Measurements from ENCODE around the gene NLRP14.

NLRP14 gene, protein sequence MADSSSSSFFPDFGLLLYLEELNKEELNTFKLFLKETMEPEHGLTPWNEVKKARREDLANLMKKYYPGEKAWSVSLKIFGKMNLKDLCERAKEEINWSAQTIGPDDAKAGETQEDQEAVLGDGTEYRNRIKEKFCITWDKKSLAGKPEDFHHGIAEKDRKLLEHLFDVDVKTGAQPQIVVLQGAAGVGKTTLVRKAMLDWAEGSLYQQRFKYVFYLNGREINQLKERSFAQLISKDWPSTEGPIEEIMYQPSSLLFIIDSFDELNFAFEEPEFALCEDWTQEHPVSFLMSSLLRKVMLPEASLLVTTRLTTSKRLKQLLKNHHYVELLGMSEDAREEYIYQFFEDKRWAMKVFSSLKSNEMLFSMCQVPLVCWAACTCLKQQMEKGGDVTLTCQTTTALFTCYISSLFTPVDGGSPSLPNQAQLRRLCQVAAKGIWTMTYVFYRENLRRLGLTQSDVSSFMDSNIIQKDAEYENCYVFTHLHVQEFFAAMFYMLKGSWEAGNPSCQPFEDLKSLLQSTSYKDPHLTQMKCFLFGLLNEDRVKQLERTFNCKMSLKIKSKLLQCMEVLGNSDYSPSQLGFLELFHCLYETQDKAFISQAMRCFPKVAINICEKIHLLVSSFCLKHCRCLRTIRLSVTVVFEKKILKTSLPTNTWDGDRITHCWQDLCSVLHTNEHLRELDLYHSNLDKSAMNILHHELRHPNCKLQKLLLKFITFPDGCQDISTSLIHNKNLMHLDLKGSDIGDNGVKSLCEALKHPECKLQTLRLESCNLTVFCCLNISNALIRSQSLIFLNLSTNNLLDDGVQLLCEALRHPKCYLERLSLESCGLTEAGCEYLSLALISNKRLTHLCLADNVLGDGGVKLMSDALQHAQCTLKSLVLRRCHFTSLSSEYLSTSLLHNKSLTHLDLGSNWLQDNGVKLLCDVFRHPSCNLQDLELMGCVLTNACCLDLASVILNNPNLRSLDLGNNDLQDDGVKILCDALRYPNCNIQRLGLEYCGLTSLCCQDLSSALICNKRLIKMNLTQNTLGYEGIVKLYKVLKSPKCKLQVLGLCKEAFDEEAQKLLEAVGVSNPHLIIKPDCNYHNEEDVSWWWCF

GRCh38 chr11:7020183-7020917 lies at the start of gene NLRP14, which contains the start of gene ZNF214:
Gene NLRP14, plus strand, starts transcription at chr11:7020479. Its CDS starts 18,108 bp downstream, at chr11:7038587.
Gene ZNF214, minus strand, starts transcription at chr11:7020346. Its CDS starts 17,511 bp downstream, at chr11:7002835.
- in situ Hi-C loops (cut with HindIII; ENCODE audit: low sequenced_read_pairs): no loop called here
- no peak for TF ChIP-seq CTCF (IDR thresholded peaks at IDR 0.05; ENCODE audit: low read depth, low read length)
- peak within 1 kb of the TSS; percentile 87 for H3K4me3 ChIP-seq (ENCODE audit: low read depth, low read length)
- peak; percentile 95 for DNase-seq (ENCODE audit: low read depth, low spot score)

GRCh38 chr11:6979365-6979764 lies 40.9 kb upstream of the NLRP14 start:
- no peak for TF ChIP-seq CTCF (IDR thresholded peaks at IDR 0.05; ENCODE audit: low read depth, low read length)
- in situ Hi-C loops (cut with HindIII; ENCODE audit: low sequenced_read_pairs): no loop called here
- DNase-seq (ENCODE audit: low read depth, low spot score): no peak
- H3K4me3 ChIP-seq (ENCODE audit: low read depth, low read length): no peak overlapping the region

DNA sequence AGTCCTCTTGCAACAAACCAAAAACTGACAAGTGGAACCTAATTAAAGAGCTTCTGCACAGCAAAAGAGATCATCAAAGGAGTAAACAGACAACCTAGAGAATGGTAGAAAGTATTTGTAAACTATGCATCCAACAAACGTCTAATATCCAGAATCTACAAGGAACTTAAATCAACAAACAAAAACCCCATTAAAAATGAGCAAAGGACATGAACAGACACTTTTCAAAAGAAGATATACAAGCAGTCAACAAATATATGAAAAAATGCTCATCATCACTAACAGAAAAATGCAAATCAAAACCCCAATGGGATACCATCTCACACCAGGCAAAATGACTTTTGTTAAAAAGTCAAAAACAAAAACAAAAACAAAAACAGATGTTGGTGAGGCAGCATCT lies 33.8 kb upstream of the NLRP14 start:
- H3K4me3 ChIP-seq (ENCODE audit: low read depth, low read length): no peak overlapping the region
- no peak for DNase-seq (ENCODE audit: low read depth, low spot score)
- in situ Hi-C loops (cut with HindIII; ENCODE audit: low sequenced_read_pairs): no loop called here
- no peak for TF ChIP-seq CTCF (IDR thresholded peaks at IDR 0.05; ENCODE audit: low read depth, low read length)

- in situ Hi-C loops (cut with HindIII; ENCODE audit: low sequenced_read_pairs): no loop called here
- no peak for TF ChIP-seq CTCF (IDR thresholded peaks at IDR 0.05; ENCODE audit: low read depth, low read length)
- no peak overlapping the region for H3K4me3 ChIP-seq (ENCODE audit: low read depth, low read length)
- DNase-seq (ENCODE audit: low read depth, low spot score): peak; percentile 69
Measured at GRCh38 chr11:6988506-6988905, 31.8 kb upstream of the NLRP14 start.

- TF ChIP-seq CTCF (IDR thresholded peaks at IDR 0.05; ENCODE audit: low read depth, low read length): no peak
- in situ Hi-C loops (cut with HindIII; ENCODE audit: low sequenced_read_pairs): no loop called here
- DNase-seq (ENCODE audit: low read depth, low spot score): no peak
- H3K4me3 ChIP-seq (ENCODE audit: low read depth, low read length): no peak overlapping the region
Measured at GRCh38 chr11:6991227-6991626, 29.1 kb upstream of the NLRP14 start.

- DNase-seq (ENCODE audit: low read depth, low spot score): peak; percentile 11
- in situ Hi-C loops (cut with HindIII; ENCODE audit: low sequenced_read_pairs): no loop called here
- TF ChIP-seq CTCF (IDR thresholded peaks at IDR 0.05; ENCODE audit: low read depth, low read length): no peak
- H3K4me3 ChIP-seq (ENCODE audit: low read depth, low read length): no peak overlapping the region
Measured at GRCh38 chr11:6992026-6992425, 28.3 kb upstream of the NLRP14 start.
